ENCODE data around the gene CSKMT.
"Not testable (repeated sequence)": the region's sequence is repeated elsewhere in the genome, so short reads cannot be mapped to it uniquely, and the experiment has no call there.

The CSKMT gene

GRCh38 chr11:62656796-62657429 is 8.2 kb upstream of the CSKMT start:
- no peak for DNase-seq

DNA sequence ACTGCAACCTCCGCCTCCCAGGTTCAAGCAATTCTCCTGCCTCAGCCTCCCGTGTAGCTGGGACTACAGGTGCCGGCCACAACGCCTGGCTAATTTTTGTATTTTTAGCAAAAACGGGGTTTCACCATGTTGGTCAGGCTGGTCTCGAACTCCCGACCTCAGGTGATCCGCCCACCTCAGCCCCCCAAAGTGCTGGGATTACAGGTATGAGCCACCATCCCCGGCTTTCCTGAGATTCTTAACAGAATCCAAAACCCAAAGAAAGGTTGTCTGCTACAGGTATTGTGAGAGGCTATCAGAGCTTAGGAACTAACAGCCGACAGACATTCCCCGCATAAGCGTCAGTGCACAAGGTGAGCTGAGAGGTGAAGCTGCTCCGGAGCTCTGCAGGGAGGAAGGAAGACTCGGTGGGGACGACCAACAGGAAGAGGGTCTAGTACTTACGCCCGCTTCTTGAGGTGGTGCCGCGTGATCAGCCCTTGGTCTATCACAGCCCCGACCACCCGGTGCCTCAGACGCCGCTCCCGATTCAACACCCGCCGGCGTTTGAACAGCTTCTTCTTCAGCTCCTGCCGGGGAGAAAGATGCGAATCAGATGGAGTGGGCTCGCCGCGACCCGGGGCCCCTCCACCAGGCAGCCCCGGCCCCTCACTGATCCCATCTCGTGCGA is 572 bp upstream of the CSKMT start:
- no peak for DNase-seq

- peak; percentile 48 for DNase-seq
Observed at GRCh38 chr11:62665599-62666258, 617 bp downstream of the CSKMT start.

- no peak for DNase-seq
Observed at GRCh38 chr11:62666259-62666926, 1.3 kb downstream of the CSKMT start.

DNA sequence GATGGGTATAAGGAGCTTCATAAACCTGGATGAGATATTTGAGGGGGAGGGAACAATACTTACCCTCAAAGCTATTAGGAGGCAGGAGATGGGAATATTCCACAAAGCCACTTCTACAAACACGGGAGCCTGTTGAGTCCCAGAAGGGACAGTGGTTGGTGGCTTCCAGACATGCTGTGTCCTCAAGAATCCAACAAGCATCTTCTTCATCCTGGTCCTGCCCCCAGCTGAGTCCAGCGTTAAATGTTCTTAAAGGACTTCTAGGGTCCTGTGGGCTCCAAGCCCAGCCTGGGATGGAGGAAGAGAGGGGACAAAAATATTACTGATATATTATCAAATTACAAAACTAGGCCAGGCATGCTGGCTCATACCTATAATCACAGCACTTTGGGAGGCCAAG is 2.3 kb downstream of the CSKMT start:
- no peak for DNase-seq

GRCh38 chr11:62669420-62670161 is 4.5 kb downstream of the CSKMT start:
- no peak for DNase-seq

GRCh38 chr11:62671236-62671607 is 6.1 kb downstream of the CSKMT start:
- no peak for DNase-seq

DNA sequence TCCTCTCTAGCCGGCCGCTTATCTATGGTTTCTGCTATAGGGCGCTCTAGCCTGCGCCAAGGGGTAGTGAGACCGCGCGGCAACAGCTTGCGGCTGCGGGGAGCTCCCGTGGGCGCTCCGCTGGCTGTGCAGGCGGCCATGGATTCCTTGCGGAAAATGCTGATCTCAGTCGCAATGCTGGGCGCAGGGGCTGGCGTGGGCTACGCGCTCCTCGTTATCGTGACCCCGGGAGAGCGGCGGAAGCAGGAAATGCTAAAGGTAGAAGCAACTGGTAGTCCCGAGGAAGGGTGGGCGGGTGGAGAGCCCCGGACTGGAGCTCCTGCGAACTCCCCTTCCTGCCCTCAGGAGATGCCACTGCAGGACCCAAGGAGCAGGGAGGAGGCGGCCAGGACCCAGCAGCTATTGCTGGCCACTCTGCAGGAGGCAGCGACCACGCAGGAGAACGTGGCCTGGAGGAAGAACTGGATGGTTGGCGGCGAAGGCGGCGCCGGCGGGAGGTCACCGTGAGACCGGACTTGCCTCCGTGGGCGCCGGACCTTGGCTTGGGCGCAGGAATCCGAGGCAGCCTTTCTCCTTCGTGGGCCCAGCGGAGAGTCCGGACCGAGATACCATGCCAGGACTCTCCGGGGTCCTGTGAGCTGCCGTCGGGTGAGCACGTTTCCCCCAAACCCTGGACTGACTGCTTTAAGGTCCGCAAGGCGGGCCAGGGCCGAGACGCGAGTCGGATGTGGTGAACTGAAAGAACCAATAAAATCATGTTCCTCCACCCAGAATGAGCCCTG is 6.7 kb downstream of the CSKMT start, which contains the start of the genes LBHD1 and UQCC3:
Gene LBHD1 (minus strand): TSS at position 660 of the 782 bp plus-strand sequence. CDS start 2,236 bp downstream, outside the sequence.
Gene UQCC3 (plus strand): TSS at position 66 of the 782 bp plus-strand sequence. CDS start 73 bp downstream, at position 139.
- DNase-seq: peak; percentile 69

DNA sequence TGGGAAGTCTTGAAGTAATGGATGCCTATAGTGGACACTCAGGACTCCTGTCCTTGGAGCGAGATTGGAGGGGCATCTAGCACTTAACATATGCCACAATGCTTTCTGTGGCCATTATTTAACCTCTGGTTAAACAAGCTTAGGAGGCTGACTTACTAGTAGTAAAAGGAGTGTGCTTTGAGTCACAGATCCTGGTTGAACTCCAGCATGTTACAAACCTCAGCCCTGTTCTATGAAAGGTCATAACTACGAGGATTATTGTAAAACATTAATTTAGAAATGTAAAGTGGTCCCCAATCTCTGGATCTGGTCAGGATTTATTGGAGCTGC is 8.0 kb downstream of the CSKMT start:
- no peak for DNase-seq

GRCh38 chr11:62675415-62675814 is 10.3 kb downstream of the CSKMT start:
- not testable (repeated sequence) for DNase-seq

DNA sequence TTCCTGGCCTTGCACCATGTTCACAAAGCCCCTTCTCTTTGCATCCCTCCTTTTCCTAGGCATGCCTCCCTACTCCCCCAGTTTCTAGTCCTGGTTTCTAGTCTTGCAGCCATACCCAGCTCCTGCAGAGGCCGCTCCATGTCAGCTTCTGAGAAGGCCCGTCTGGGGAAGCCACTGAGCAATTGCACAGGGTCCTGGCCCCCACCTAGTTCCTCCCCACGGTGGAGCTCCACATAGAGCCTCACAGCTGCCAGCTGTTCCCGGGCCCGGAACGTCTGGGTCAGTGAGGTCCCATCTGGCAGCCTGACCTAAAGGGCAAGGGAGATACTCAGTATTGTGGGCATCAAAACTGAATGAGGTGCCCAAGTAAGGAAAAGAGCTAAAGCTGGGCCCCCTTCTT is 11.6 kb downstream of the CSKMT start:
- DNase-seq: no peak

GRCh38 chr11:62677156-62677555 is 12.0 kb downstream of the CSKMT start:
- DNase-seq: no peak

DNA sequence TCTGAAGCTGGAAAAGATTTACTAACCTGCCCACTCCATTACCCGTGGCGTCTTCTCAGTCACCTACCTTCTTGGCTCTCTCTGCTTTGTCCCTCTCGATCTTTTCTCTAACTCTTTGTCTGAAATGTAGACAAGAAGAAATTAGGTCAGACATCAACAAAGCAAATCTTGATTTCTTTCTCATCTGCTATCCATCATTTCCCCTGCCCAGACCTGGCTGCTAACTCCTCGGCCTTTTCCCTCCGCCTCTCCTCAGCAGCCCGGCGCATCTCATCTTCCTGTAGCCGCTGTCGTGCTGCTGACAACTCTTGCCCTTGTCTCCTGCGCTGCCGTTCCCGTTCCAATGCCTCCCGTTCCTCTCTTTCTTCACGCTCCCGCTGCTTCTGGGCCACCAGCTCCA is 12.6 kb downstream of the CSKMT start:
- DNase-seq: no peak

GRCh38 chr11:62678433-62678769 is 13.3 kb downstream of the CSKMT start:
- no peak for DNase-seq

GRCh38 chr11:62678770-62679696 is 13.9 kb downstream of the CSKMT start, which contains the start of gene UBXN1:
TSS of gene UBXN1 (minus strand) at chr11:62679073. CDS start at chr11:62678923, 150 bp downstream.
- DNase-seq: peak; percentile 74

GRCh38 chr11:62680825-62681240 is 15.7 kb downstream of the CSKMT start:
- DNase-seq: no peak

DNA sequence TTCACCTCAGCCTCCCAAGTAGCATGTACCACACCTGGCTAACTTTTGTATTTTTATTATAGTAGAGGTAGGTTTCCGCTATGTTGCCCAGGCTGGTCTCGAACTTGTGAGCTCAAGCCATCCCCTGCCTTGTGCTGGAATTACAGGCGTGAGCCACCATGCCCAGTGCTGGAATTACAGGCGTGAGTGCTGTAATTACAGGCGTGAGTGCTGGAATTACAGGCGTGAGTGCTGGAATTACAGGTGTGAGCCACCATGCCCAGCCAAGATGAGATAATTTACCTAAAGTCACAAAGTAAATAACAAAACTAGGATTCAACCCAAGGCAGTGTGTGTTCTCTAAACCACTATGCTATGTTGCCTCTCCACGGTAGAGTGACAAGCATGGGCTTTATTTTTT is 17.4 kb downstream of the CSKMT start:
- DNase-seq: no peak

GRCh38 chr11:62687508-62688396 is 22.6 kb downstream of the CSKMT start:
- DNase-seq: no peak

- no peak for DNase-seq
Observed at GRCh38 chr11:62688491-62688890, 23.4 kb downstream of the CSKMT start.
